EH (cell line): Measurements from ENCODE around the gene GH1.
"Not testable (repeated sequence)": the region's sequence is repeated elsewhere in the genome, so short reads cannot be mapped to it uniquely, and the experiment has no call there.

Experiments
- DNase-seq: peaks from one replicate; pipeline ENCODE4 v3.0.0-alpha.2; 2015; ENCODE audit warnings: low read depth

Gene GH1

GRCh38 chr17:63918789-63919305 is at the start of gene GH1:
Gene GH1 (minus strand): TSS chr17:63918839. CDS start chr17:63918776, 63 bp downstream.
- not testable (repeated sequence) for DNase-seq

DNA sequence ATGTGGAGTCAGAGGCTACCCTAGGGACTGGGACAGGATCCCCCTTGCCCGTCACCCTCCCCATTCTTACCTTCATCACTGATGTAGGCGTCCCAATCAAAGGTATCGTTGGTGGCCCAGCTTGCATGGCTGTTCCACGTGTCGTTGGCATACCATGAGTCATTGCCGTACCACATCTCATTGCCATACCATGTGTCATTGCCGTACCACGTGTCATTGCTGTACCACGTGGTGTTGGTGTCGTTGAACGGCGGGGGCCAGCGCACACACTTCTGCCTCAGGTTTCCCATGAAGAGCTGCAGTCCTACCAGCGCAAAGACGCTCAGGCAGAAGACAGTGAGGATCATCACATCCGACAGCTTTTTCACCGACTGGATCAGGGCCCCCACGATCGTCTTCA is 49.3 kb upstream of the GH1 start:
- DNase-seq = no peak

DNA sequence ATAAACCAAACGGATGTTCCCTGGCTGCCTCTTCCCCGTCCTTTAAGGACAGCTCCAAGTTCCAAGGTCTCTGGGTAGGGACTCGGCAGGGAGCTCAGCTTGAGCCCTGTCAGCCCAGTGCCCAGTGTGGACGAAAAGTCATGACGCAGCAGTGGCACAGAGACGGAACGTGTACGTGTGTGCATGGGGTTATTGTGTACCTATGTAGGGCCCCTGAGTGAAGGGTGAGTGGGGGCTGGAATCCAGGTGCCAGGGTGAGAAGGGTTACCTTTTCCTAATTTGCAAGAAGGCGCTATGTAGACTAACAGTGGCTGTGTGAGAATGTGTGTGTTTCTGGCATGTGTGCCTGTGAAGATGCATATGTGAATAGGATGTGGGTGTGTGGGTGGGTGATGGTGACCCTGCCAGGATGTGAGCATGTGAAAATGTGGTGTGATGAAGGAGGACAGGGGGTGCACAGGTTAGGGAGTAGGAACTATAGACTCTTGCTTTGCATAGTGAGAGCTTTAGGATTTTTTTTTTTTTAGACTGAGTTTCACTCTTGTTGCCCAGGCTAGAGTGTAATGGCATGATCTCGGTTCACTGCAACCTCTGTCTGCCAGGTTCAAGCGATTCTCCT is 48.1 kb upstream of the GH1 start:
- DNase-seq = no peak

- no peak for DNase-seq
These were observed 44.5 kb upstream of the GH1 start for GRCh38 chr17:63963123-63963522.

DNA sequence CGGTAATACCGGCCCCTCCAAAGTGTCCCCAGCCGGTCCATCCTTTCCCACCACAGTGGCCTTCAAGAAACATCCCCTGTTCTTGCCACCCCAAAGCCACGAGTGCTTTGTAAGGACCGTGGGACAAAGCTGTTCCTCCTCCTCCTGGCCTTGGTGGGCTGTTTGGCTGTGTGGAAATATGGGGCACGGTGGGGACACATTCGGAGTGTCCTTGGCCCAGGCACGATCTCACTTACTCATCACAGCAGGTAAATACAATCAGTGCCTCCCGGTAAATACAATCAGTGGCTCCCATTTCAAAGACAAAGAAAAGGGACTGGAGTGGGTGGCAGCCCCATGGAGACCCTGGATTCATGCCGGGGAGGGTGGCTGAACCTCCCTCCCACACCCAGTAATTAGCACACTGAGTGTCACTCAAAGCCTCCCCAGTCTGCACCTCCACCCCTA is 43.7 kb upstream of the GH1 start:
- no peak for DNase-seq

DNA sequence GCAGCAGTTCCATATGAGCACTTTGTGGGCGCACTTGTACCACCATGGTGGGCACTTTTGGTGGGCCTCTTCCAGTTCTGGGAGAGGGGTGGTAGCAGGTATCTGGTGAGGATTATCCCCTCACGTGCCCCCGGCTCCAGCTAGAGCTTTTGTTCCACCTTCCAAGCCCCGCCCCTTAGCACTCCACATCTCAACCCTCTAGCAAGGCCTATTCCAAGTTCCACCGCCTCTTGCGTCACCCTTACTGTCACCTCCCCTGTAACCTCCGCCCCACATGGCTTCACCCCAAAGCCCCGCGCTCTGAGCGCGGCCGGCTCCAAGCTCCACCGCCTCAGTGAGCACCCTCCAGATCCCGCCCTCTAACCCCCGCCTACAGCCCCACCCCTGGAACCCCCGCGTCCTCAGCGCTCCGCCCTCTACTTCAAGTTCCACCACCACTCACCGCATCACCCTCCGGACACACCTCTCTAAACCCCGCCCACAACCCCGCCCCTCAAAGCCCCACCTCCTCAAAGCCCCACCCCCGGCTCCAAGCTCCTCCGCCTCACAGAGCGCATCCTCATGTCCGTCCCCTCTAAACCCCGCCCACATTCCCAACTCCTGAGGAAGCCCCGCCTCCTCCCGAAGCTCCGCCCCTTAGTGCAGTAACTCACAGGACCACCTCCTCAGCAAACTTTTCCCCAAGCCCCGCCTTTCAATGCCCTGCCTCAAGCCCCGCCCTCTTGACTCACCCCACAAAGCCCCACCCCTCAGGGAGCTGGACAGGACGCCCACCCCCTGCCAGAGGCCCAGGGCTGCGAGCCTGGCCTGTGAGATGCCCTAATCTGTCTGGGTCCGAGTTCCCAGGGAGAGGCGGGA is 42.9 kb upstream of the GH1 start:
- peak; percentile 53 for DNase-seq

DNA sequence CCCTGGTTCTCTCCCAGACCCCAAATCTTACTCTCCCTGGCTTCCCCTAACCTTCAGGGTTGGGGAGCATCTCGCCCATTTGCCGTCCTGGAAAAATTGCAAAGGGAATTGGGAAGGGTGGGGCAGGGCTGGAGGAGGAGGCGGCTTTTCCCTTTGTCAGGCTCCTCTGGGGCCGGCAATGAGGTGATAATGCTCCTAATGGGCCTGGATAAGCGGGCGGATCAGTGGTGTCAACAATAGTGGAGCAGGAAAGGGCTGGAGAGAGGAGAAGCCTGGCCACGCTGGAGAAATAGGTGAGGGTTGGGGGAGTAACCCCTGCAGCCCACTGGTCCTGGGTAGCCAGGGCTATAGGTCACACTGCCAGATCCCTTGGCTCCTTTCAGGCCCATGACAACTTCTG is 41.8 kb upstream of the GH1 start:
- DNase-seq = no peak

- no peak for DNase-seq
These were observed 41.4 kb upstream of the GH1 start for GRCh38 chr17:63960006-63960405.

DNA sequence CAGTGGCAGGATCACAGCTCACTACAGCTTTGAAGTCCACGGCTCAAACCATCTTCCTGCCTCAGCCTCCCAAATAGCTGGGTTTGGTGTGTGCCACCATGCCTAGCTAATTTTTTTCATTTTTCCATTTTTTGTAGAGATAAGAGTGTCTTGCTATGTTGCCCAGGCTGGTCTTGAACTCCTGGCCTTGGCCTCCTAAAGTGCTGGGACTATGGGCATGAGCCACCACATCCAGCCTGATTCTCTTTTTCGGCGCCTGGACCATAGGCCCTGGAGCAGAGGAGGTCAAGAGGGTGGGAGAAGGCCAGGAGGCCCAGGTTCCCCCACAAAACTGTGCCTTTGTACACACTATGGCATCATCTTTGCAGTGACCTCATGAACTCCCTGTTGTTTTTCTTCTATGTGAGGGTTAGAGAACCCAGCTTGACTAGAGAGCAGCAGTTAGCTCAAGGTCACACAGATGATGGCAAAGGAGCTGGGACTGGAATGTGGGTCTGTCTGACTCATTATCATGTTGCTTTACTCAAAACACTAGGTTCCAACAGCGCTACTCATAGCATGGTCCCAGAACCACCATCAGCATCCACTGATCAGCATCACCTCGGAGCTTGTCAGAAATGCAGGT is 37.8 kb upstream of the GH1 start:
- DNase-seq = peak; percentile 75

DNA sequence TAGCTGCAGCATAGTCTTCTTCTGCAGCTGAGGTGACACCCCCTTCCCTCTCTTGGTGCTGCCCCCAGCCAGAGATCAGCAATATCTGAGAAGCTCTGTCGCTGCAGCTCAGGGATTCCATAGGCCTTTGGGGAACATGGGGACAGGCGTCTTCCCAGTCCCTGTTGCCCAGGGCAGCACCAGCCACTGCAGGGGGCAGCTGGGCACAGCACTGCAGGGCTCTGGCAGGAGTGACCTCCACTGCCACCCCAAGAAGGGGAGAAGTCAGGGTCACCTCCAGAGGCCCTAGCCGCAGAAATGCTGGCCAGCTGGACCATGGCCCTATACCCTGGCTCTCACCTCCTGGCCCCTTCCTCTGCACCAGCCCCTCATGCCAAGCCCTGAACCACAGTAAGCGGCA is 37.2 kb upstream of the GH1 start:
- no peak for DNase-seq

DNA sequence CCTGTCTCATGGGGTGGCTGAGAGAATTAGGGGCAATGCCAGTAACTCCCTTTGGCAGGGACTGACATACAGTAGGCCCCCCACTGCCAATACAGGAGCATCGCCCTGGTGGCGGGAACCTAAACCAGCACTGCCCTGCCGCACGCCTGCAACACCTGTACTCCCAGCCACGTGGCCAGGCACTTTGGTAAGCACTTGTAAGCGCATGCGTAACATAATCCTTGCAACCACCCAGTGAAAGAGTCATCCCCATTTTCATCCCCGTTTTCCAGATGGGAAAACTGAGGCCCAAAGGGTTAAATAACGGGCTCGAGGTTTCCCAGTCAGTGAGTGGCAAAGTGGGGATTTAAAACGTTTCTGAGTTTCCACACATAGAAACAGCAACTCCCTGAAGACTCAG is 36.6 kb upstream of the GH1 start:
- DNase-seq = no peak

GRCh38 chr17:63954402-63955063 is 35.9 kb upstream of the GH1 start:
- DNase-seq = no peak

DNA sequence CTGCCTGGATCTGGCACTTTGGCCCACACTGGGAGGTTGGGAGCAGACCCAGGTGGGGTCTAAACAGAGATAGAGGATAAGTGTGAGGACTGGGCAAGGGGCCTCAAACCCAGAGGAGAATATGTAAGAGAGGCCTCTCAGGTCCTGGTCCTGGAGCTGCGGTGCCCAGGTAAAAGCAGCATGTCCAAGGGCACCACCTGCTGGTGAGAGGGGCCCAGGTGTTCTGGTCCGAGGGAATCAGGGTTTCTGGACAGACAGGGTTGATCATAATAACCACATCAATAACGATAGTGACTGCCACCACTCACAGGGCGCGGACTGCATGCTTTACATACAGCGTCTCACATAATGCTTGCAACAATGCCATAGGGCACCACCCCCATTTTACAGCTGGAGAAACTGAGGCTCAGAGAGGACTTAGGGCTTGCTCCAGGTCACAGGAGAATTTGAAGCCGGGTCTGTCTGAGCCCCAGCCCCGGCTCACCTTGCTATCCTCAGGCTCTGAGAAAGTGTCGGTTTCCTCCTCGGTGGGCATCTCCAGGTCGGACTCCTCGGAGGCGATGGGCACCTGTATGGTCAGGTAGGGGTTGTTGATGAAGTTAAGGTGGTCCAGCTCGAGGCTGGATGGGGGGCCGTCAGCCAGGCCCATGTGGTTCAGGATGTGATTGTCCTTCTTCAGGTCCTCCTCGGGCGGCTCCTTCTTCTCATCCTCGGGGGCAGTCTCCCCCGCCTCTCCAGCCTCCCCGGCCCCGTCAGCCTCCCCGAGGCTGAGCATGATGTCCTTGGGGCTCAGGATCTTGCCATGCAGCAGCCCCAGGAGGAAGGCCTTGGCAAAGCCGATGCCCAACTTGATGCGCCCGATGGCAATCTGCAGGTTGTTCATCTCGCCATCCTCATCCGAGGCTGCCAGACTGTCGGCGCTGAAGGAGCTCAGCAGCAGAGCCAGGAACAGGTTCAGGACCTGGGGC is 32.6 kb upstream of the GH1 start:
- DNase-seq = no peak

DNA sequence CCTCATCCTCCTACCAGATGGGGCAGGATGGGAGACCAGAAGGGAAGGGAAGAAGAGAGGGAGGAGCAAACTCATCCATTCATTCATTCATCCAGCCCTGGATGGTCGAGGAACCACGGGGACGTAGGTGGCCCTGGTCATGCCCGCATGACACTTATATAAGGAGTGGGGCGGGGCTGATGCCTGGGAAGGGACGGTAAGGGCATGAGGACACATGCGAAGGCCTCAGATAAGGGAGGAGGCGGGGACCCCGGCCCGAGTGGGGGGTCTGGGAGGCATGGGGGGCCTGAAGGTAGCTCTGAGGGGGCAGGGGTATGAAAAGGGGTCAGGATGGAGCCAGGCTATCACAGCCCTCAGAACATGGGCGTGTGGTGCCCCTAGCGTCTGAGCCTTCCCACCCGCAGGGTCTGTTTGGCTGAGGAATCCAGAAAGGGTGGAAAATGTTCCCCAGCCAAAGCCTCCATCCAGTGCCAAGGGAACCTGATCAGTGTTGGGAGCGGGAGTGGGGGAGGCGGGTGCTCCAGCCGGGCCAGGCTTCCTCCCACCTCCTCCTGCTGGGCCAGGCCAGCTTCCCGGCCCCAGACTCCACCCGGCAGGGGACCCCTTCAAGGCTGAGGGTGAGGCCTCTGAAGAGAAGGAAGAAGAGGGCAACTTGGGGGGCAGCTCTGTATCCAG is 31.1 kb upstream of the GH1 start:
- no peak for DNase-seq

GRCh38 chr17:63948521-63948920 is 29.9 kb upstream of the GH1 start:
- no peak for DNase-seq

DNA sequence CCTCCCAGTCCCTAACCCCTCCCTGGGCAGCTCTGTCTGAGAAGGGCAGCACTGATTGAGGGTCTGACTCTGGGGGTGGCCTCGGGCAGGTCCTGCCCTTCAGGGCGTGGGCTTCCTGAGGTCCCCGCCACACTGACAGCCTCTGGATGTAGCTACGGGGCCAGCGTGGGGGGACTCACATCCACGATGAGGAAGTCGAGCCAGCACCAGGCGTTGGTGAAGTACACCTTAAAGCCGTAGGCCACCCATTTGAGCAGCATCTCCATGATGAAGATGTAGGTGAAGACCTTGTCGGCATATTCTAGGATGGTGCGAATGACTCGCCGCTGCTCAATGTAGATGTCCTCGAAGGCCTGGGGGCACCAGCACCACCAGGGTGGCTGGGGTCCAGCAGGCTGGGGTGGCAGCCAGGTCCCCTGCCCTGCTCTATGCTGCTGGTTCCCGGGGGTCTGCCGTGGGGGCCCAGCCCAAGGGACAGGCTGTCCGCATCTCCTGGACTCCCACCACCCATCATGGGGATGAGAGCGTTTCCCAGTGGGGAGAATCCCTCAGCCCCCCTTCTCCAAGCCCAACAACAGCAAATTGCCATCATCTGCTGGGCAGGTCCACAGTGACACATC is 29.2 kb upstream of the GH1 start:
- DNase-seq = no peak

DNA sequence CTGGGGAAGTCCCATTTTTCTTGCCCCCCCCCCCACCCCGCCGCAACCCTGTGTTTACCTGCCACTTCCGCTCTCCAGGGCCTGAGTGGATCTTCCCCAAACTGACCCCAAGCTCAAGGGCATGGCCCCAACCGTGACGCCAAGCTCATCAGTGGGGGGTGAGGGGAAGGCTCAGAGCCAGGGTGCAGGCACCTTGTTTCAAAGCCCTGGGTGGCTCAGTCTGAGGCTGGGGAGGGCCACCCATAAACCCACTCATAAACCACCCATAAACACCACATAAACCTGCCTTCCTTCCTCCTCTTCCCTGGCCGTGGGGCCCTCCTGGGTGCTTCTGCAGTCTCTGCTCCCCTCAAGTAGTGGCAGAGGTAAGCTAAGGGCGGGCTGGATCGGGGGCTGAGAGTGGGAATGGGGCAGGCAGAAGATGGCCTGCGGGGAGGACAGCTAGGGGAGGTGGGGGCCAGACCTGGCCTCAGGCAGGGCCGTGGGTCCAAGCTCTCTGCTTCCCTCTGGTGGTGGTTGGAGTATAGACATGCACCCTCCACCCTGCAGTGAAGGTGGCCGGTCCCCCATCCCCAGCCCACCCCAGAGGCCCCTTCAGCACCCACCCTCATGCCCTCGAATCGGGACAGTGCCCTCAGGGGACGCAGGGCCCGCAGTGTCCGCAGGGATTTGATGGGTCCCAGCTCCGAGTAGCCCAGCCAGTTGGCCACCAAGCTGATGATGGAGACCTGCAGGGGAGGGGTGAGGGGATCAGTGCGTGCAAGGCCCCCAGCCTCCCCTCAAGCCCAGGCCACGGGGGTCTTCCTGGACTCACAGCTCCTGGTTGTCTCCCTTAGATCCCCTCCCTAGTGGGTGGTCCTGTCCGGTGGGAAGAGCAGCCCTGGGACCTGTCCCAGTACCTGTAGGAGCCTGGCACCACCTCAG is 28.1 kb upstream of the GH1 start:
- peak; percentile 45 for DNase-seq

- no peak for DNase-seq
These were observed 27.3 kb upstream of the GH1 start for GRCh38 chr17:63945784-63946439.
